ENCODE results near the gene MCOLN3.
"Not testable (repeated sequence)": the region's sequence is repeated elsewhere in the genome, so short reads cannot be mapped to it uniquely, and the experiment has no call there.

The MCOLN3 gene

DNA sequence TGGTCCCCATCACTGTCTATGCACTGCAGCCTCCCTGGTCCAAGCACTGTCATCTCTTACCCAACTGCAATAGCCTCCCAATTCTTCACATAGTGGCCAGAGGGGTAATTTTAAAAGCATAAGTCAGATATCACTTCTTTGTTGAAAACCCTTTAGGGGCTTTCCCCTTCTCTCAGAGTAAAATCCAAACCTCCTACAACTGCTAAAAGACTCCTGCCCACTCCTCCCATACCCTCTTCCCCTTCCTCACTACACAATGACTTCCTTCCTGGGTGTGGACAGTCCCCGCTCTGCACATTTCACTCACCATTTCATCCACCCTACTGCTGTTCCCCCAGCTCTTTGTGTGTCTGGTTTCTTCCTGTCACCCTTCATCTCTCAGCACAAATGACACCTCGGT is 59.7 kb downstream of the MCOLN3 start:
- DNase-seq: no peak

GRCh38 chr1:84986561-84986960 is 61.7 kb downstream of the MCOLN3 start:
- DNase-seq: not testable (repeated sequence)

- no peak for DNase-seq
Measured at GRCh38 chr1:84985365-84985764, 62.9 kb downstream of the MCOLN3 start.

GRCh38 chr1:84982395-84982794 is 65.9 kb downstream of the MCOLN3 start:
- DNase-seq: no peak

GRCh38 chr1:84975035-84975434 is 73.3 kb downstream of the MCOLN3 start:
- no peak for DNase-seq

DNA sequence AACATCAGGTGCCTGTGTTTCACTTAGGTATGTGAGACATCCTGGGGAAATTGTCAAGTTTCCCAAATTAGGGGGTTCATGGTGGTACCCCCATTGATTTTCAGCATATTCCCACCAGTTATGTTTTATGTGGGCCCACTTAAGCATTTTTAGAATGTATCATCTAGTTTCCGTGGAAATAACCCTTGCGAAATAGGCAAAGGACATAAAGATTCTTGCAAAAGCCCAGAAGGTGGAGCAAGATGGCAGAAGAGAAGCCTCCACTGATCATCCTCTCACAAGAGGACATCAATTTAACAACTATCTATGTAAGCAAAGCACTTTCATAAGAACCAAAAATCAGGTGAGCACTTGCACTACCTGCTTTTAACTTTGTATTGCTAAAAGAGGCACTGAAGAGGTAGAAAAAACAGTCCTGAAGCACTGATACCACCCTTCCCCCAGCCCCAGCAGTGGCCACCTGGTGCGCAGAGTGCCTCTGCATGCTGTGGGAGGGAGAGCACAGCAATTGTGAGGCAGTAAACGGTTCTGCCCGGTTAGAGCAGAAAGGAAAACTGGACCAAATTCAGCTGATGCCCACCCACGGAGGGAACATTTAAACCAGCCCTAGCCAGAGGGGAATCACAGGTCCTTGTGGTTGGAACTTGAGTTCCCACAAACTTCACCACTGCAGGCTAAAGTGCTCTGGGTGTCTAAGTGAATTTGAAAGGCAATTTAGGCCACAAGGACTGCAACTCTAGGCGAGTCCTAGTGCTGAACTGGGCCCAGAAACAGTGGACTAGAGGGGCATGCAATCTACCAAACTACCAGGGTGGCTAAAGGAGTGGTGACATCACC is 74.6 kb downstream of the MCOLN3 start:
- no peak for DNase-seq

DNA sequence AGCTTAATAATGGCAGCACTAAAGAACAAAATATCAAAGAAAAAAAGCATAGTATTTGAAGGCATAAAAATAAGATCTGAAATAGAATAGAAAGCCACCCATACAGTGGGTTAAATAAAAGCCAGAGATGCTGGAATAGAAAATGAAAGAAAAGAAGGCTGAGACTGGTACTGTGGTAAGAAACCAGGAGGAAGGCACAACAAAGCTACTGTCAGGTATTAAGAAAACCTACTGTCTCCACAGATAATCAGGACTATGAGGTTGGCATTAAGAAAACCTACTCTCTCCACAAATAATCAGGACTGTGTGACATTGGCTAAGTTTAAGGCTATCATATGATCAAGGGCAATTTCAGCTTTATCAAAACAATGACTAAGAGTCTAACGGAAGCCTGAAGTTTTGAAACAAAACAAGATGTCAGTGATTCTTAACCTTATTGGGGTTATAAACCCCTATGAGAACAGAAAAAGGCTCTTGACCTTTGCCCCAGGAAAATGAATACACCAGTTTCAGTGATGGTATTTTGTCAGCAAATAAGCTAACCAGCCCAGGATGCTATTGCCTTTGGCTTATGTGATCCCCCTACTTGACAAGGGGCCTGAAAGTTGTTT is 75.8 kb downstream of the MCOLN3 start:
- DNase-seq: no peak

DNA sequence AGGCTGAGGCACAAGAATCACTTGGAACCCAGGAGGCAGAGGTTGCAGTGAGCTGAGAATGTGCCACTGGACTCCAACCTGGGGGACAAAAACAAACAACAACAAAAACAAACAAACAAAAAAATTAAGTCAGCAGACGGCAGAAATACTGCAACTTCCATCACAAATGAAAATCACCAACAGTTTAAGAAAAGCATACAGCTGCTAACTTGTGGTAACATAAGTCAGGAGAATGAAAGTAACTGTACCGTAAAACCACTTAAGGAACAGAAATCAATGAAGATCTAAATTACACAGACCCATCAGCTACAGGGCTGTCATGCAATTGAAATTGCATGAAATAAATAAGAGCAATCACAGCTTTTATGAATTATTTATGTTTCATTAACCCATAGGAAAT is 76.3 kb downstream of the MCOLN3 start:
- no peak for DNase-seq

GRCh38 chr1:84969489-84970250 is 78.6 kb downstream of the MCOLN3 start:
- DNase-seq: no peak

- DNase-seq: no peak
Measured at GRCh38 chr1:84968865-84969264, 79.4 kb downstream of the MCOLN3 start.

DNA sequence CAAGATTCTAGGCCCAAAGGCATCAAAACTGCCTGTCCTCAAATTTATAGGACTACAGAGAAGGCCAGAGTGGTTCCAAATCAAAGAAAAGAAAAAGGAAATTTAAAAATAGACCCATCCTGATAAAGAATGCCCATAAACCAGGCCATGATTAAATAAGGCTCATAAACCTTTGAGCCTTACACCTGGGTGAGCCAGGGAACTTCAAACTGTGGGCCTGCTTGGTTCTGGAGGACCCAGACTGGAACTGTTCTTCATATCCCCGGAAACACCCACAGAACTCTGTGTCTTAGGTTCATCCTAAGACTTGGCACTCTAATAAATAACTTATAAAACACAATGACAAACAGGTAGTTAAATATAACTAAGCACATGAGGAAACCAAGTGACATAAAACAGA is 80.2 kb downstream of the MCOLN3 start:
- DNase-seq: no peak
